Measurements from ENCODE around the gene FER.
"Not testable (repeated sequence)": the region's sequence is repeated elsewhere in the genome, so short reads cannot be mapped to it uniquely, and the experiment has no call there.

FER gene

GRCh38 chr5:108747774-108748400 lies at the start of gene FER:
FER (plus strand) TSS chr5:108747897; CDS start chr5:108798183, 50,286 bp downstream.
- DNase-seq (ENCODE audit: low read depth, low spot score): peak; percentile 73

- not testable (repeated sequence) for DNase-seq (ENCODE audit: low read depth, low spot score)
Measured at GRCh38 chr5:108700388-108700787, 47.3 kb upstream of the FER start.

GRCh38 chr5:108700930-108701329 lies 46.8 kb upstream of the FER start:
- DNase-seq (ENCODE audit: low read depth, low spot score): no peak

- no peak for DNase-seq (ENCODE audit: low read depth, low spot score)
Measured at GRCh38 chr5:108702546-108702945, 45.2 kb upstream of the FER start.

- DNase-seq (ENCODE audit: low read depth, low spot score): no peak
Measured at GRCh38 chr5:108703313-108703712, 44.4 kb upstream of the FER start.

- no peak for DNase-seq (ENCODE audit: low read depth, low spot score)
Measured at GRCh38 chr5:108707141-108707540, 40.6 kb upstream of the FER start.

GRCh38 chr5:108711898-108712297 lies 35.8 kb upstream of the FER start:
- no peak for DNase-seq (ENCODE audit: low read depth, low spot score)

GRCh38 chr5:108715408-108715807 lies 32.3 kb upstream of the FER start:
- no peak for DNase-seq (ENCODE audit: low read depth, low spot score)

- DNase-seq (ENCODE audit: low read depth, low spot score): no peak
Measured at GRCh38 chr5:108720391-108720790, 27.3 kb upstream of the FER start.

GRCh38 chr5:108726446-108727235 lies 21.1 kb upstream of the FER start:
- DNase-seq (ENCODE audit: low read depth, low spot score): no peak

GRCh38 chr5:108727236-108727650 lies 20.5 kb upstream of the FER start:
- no peak for DNase-seq (ENCODE audit: low read depth, low spot score)

- DNase-seq (ENCODE audit: low read depth, low spot score): peak; percentile 97
Measured at GRCh38 chr5:108727651-108728565, 19.8 kb upstream of the FER start.

GRCh38 chr5:108728566-108729241 lies 19.0 kb upstream of the FER start:
- no peak for DNase-seq (ENCODE audit: low read depth, low spot score)

GRCh38 chr5:108729242-108729615 lies 18.5 kb upstream of the FER start:
- DNase-seq (ENCODE audit: low read depth, low spot score): no peak

GRCh38 chr5:108730617-108731340 lies 16.9 kb upstream of the FER start:
- DNase-seq (ENCODE audit: low read depth, low spot score): no peak

GRCh38 chr5:108735790-108736189 lies 11.9 kb upstream of the FER start:
- no peak for DNase-seq (ENCODE audit: low read depth, low spot score)

- no peak for DNase-seq (ENCODE audit: low read depth, low spot score)
Measured at GRCh38 chr5:108736855-108737254, 10.8 kb upstream of the FER start.

- no peak for DNase-seq (ENCODE audit: low read depth, low spot score)
Measured at GRCh38 chr5:108739376-108739775, 8.3 kb upstream of the FER start.

GRCh38 chr5:108739906-108740305 lies 7.8 kb upstream of the FER start:
- DNase-seq (ENCODE audit: low read depth, low spot score): no peak

GRCh38 chr5:108743319-108743718 lies 4.4 kb upstream of the FER start:
- peak; percentile 48 for DNase-seq (ENCODE audit: low read depth, low spot score)

- DNase-seq (ENCODE audit: low read depth, low spot score): no peak
Measured at GRCh38 chr5:108743846-108744245, 3.9 kb upstream of the FER start.

Data from astrocyte of the hippocampus (primary cell).